Liver (tissue), 9 donors: ENCODE measurements around the gene TMEM131. TPM values are rescaled to one million over a fixed set of nuclear protein-coding genes. Genes with fewer than 3 reads are reported as not detected.

Experiments
- DNase-seq: peaks from one replicate; pipeline ENCODE4 v3.0.0-alpha.2; 2017; ENCODE audit warnings: low spot score
- H3K27ac ChIP-seq, 2 donors: one replicate each; pipeline ENCODE4 v1.7.0; 2013; ENCODE audit warnings: inconsistent platforms in 2 of 2, low read length in 2 of 2, control low read depth in 1 of 2, low read depth in 1 of 2, mild to moderate bottlenecking in 1 of 2
- H3K27me3 ChIP-seq, 4 donors: one replicate each; pipeline versions ENCODE4 v1.6.1 to v1.7.0; 2013; ENCODE audit warnings: low read length in 3 of 4, inconsistent platforms in 1 of 4, mild to moderate bottlenecking in 1 of 4, moderate library complexity in 1 of 4; ENCODE audit not compliant: control insufficient read depth in 4 of 4, insufficient read depth in 4 of 4
- H3K36me3 ChIP-seq, 4 donors: one replicate each; pipeline versions ENCODE4 v1.6.1 to v1.7.0; 2013; ENCODE audit warnings: low read length in 3 of 4, mild to moderate bottlenecking in 3 of 4, low read depth in 1 of 4, moderate library complexity in 1 of 4; ENCODE audit not compliant: control insufficient read depth in 4 of 4, insufficient read depth in 3 of 4
- H3K4me1 ChIP-seq, 4 donors: one replicate each; pipeline versions ENCODE4 v1.6.1 to v1.7.0; 2013; ENCODE audit warnings: low read length in 3 of 4, mild to moderate bottlenecking in 3 of 4, moderate library complexity in 1 of 4; ENCODE audit not compliant: control insufficient read depth in 4 of 4, insufficient read depth in 4 of 4
- H3K4me3 ChIP-seq, 3 donors: one replicate each; pipeline versions ENCODE4 v1.6.1 to v1.7.0; 2013; ENCODE audit warnings: low read length in 3 of 3, control low read depth in 1 of 3, low read depth in 1 of 3, mild to moderate bottlenecking in 1 of 3
- H3K9ac ChIP-seq, 2 donors: one replicate each; pipeline ENCODE4 v1.7.0; 2013; ENCODE audit warnings: low read length in 2 of 2, mild to moderate bottlenecking in 2 of 2, moderate library complexity in 2 of 2, control low read depth in 1 of 2, low read depth in 1 of 2
- H3K9me3 ChIP-seq, 4 donors: one replicate each; pipeline versions ENCODE4 v1.6.1 to v1.7.0; 2013; ENCODE audit warnings: low read length in 3 of 4; ENCODE audit not compliant: control insufficient read depth in 4 of 4
- ATF3 ChIP-seq: IDR thresholded peaks from 2 replicates; pipeline ENCODE4 v1.6.1; 2016; ENCODE audit warnings: antibody characterized with exemption
- CTCF ChIP-seq: fragments of 150-350 bp; IDR thresholded peaks from 2 replicates; pipeline ENCODE4 v1.5.1; 2017; ENCODE audit warnings: improper control_type of control experiment, low read depth, low read length; ENCODE audit not compliant: missing input control
- EGR1 ChIP-seq, 2 donors: IDR thresholded peaks; 2 replicates each; pipeline ENCODE4 v1.6.1; 2016 to 2018; ENCODE audit warnings: antibody characterized with exemption in 2 of 2, low read depth in 2 of 2
- FOXA1 ChIP-seq: IDR thresholded peaks from 2 replicates; pipeline ENCODE4 v1.6.1; 2016; ENCODE audit warnings: antibody characterized with exemption
- FOXA2 ChIP-seq: IDR thresholded peaks from 2 replicates; pipeline ENCODE4 v1.6.1; 2016; ENCODE audit warnings: antibody characterized with exemption
- GABPA ChIP-seq, 2 donors: IDR thresholded peaks in 1 of 2; conservative IDR thresholded peaks in 1 of 2; 2 replicates each; pipeline ENCODE4 v1.6.1; 2016; ENCODE audit warnings: antibody characterized with exemption in 2 of 2, mild to moderate bottlenecking in 1 of 2, moderate library complexity in 1 of 2
- HNF4A ChIP-seq, 2 donors: conservative IDR thresholded peaks; 2 replicates each; pipeline ENCODE4 v1.6.1; 2016; ENCODE audit warnings: antibody characterized with exemption in 2 of 2, mild to moderate bottlenecking in 2 of 2
- HNF4G ChIP-seq: IDR thresholded peaks from 2 replicates; pipeline ENCODE4 v1.6.1; 2016; ENCODE audit warnings: antibody characterized with exemption
- JUND ChIP-seq, 2 donors: IDR thresholded peaks; 2 replicates each; pipeline ENCODE4 v1.6.1; 2016; ENCODE audit warnings: antibody characterized with exemption in 2 of 2
- MAX ChIP-seq: IDR thresholded peaks from 2 replicates; pipeline ENCODE4 v1.6.1; 2016; ENCODE audit warnings: antibody characterized with exemption
- NR2F2 ChIP-seq: IDR thresholded peaks from 2 replicates; pipeline ENCODE4 v1.6.1; 2016; ENCODE audit warnings: antibody characterized with exemption
- RAD21 ChIP-seq, 2 donors: IDR thresholded peaks; 2 replicates each; pipeline ENCODE4 v1.6.1; 2016; ENCODE audit warnings: antibody characterized with exemption in 2 of 2, mild to moderate bottlenecking in 2 of 2
- REST ChIP-seq: IDR thresholded peaks from 2 replicates; pipeline ENCODE4 v1.6.1; 2016; ENCODE audit warnings: antibody characterized with exemption, mild to moderate bottlenecking
- RXRA ChIP-seq, 2 donors: IDR thresholded peaks; 2 replicates each; pipeline ENCODE4 v1.6.1; 2017 to 2018; ENCODE audit warnings: antibody characterized with exemption in 2 of 2, mild to moderate bottlenecking in 1 of 2
- SP1 ChIP-seq: IDR thresholded peaks from 2 replicates; pipeline ENCODE4 v1.6.1; 2018; ENCODE audit warnings: antibody characterized with exemption, mild to moderate bottlenecking
- TAF1 ChIP-seq: conservative IDR thresholded peaks from 2 replicates; pipeline ENCODE4 v1.6.1; 2016; ENCODE audit warnings: antibody characterized with exemption, mild to moderate bottlenecking
- YY1 ChIP-seq: IDR thresholded peaks from 2 replicates; pipeline ENCODE4 v1.6.1; 2016; ENCODE audit warnings: antibody characterized with exemption, mild to moderate bottlenecking
- ZBTB33 ChIP-seq: IDR thresholded peaks from 2 replicates; pipeline ENCODE4 v1.6.1; 2016; ENCODE audit warnings: antibody characterized with exemption
- WGBS: extraction: QIAGEN DNeasy Blood & Tissue Kit; methylation state at CpG from one replicate; pipeline ENCODE4 v1.1.7; 2013; 5-methylcytosine and 5-hydroxymethylcytosine counted together
- polyA plus RNA-seq, 2 donors: library from polyadenylated mRNA; stranded (reverse) in 1 of 2; unstranded in 1 of 2; fragments of 200-250 nt in 1 of 2; fragments of >200 nt in 1 of 2; fragmentation: Nextera tagmentation in 1 of 2; extraction: Ambion mirVana in 1 of 2; gene quantifications; one replicate each; pipeline versions ENCODE4 v1.2.1 to v1.2.3, GENCODE V29; 2013 to 2015
- total RNA-seq, 2 donors: library from RNA; depleted of rRNA; stranded (reverse); fragments of >200 nt; gene quantifications; one replicate each; pipeline ENCODE4 v1.2.3, GENCODE V29; 2014
- donor health status: healthy.
- donor health status: healthy.
- donor health status: healthy.
- donor health status: healthy.
- donor health status: healthy.

TMEM131 gene
- total and polyA plus RNA-seq, 4 donors: 6.1 to 22.8 (median 11.2) TPM

- Histone ChIP-seq H3K4me1 (no peaks in the 10 kb centered on the region), H3K36me3 (no peaks in the 10 kb centered on the region), H3K9ac (no peak overlapping the region), H3K27ac (no peak overlapping the region), H3K9me3 (no peaks in the 10 kb centered on the region), H3K27me3 (no peaks in the 10 kb centered on the region), H3K4me3 (no peak overlapping the region)
- WGBS: 83% methylated on average over 2 of the region's 2 CpGs
- TF ChIP-seq MAX (no peak), REST (no peak), RAD21 (IDR thresholded peaks at IDR 0.05) (no peak), ATF3 (no peak), GABPA (IDR thresholded peaks at IDR 0.05 in 1 of 2, conservative IDR thresholded peaks at IDR 0.05 in 1 of 2) (no peak), FOXA2 (no peak), RXRA (IDR thresholded peaks at IDR 0.05) (no peak), JUND (IDR thresholded peaks at IDR 0.05) (no peak), EGR1 (IDR thresholded peaks at IDR 0.05; ENCODE audit: low read depth in 2 of 2) (no peak), YY1 (no peak), HNF4G (no peak), FOXA1 (no peak), ZBTB33 (no peak), HNF4A (conservative IDR thresholded peaks at IDR 0.05) (no peak), SP1 (no peak), NR2F2 (no peak), TAF1 (no peak), CTCF (no peak)
- DNase-seq: no peak
Observed at GRCh38 chr2:98037206-98037605, 41.5 kb upstream of the TMEM131 start.
